Choroid plexus epithelial cell (primary cell): Measurements from ENCODE around the gene IQCK.

ENCODE experiments used
- DNase-seq: peaks from one replicate; pipeline ENCODE4 v3.0.0-alpha.2; 2010; ENCODE audit warnings: low read depth
- H3K4me3 ChIP-seq: 2 replicates; pipeline ENCODE4 v1.5.1; 2011; ENCODE audit warnings: low read depth, mild to moderate bottlenecking, control low read depth, low read length, moderate library complexity
- TF ChIP-seq, protein P1 (sequence below): conservative IDR thresholded peaks from 2 replicates; pipeline ENCODE4 v1.5.1; 2011; ENCODE audit warnings: low read depth, mild to moderate bottlenecking, control low read depth, inconsistent platforms, low read length, moderate library complexity

Gene IQCK

DNA sequence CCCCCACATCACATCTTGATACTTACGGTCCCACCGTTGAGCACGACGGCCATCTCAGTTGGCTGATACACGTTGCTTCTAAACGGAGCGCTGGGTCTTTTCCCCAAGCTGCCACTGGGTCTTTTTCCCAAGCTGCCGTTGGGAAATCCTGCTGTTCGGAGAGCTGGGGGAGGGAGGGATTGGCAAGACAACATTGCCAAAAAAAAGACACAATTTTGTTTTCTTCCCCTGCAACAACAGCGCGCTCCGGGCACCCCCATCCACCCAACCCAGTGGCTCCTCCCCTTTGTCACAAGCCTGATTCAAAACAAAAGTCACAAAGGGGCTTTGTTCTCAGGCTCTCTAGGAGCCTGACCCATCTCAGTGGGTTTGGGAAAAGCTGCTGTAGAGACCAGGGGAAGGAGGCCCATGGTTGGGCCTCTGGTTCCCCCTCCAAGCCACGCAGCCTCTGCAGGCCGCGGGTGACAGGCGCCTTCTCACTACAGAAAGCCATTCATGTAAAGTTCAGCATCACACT lies 143.8 kb downstream of the IQCK start:
- DNase-seq = no peak
- TF ChIP-seq, protein P1, sequence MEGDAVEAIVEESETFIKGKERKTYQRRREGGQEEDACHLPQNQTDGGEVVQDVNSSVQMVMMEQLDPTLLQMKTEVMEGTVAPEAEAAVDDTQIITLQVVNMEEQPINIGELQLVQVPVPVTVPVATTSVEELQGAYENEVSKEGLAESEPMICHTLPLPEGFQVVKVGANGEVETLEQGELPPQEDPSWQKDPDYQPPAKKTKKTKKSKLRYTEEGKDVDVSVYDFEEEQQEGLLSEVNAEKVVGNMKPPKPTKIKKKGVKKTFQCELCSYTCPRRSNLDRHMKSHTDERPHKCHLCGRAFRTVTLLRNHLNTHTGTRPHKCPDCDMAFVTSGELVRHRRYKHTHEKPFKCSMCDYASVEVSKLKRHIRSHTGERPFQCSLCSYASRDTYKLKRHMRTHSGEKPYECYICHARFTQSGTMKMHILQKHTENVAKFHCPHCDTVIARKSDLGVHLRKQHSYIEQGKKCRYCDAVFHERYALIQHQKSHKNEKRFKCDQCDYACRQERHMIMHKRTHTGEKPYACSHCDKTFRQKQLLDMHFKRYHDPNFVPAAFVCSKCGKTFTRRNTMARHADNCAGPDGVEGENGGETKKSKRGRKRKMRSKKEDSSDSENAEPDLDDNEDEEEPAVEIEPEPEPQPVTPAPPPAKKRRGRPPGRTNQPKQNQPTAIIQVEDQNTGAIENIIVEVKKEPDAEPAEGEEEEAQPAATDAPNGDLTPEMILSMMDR = no peak
- H3K4me3 ChIP-seq = no peak overlapping the region

DNA sequence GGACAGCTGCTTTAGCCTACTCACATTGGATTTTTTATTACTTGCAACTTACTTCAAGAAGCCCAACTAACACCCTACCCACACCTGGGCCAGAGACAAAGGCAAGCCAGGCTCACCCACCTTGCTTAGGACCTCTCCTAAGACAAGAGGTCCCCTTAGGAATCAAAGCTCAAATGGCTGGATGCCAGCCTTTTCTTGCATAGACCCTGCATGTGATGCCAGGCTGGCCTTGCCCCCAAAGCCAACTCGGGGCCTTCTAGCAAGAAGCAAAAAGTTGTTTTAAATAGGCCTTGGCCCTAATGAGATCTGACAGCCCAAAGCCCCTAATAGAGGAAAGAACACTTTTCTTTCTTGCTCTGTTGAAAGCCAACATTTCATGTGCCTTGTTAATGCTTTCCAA lies 145.9 kb downstream of the IQCK start:
- DNase-seq = no peak
- TF ChIP-seq, protein P1 = no peak
- no peak overlapping the region for H3K4me3 ChIP-seq

DNA sequence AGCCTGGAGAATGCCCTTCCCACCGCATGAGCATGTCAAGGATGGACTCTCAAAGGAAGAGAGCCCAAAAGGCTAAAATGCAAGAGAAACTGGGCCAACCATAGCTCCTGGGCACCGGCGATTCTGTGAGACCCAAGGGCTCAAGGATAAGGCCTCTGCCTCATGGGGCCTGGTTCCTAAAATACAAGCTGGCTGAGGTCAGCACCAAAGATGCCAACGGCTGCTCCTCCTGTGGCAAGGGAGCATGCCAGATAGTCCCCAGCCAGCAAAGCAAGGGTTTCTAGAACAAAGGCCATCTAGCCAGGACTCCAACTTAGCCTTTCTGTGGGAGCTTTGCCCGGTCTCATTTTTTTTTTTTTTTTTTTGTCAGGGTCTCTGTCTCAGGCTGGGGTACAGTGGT lies 146.5 kb downstream of the IQCK start:
- no peak for DNase-seq
- no peak overlapping the region for H3K4me3 ChIP-seq
- TF ChIP-seq, protein P1 = no peak

DNA sequence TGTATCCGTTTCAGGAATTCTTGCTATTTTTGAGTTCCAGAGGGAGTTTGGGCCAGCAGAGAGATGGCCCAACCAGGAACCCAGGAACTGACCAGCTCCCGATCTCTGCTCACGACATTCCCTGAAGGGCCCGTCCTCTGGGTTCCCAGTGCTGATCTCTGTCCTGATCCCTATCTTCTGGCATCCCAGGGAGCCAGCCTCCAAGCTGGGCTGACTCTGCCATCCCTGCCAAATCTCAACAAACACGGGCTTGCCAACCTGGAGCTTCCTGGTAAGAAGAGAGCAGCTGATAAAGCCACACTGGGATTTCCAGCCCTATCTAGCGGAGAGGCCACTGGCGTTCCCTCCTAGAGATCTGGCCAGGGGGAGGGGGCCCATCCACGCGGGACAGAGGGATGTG lies 150.3 kb downstream of the IQCK start:
- no peak for DNase-seq
- H3K4me3 ChIP-seq = no peak overlapping the region
- TF ChIP-seq, protein P1 = no peak

DNA sequence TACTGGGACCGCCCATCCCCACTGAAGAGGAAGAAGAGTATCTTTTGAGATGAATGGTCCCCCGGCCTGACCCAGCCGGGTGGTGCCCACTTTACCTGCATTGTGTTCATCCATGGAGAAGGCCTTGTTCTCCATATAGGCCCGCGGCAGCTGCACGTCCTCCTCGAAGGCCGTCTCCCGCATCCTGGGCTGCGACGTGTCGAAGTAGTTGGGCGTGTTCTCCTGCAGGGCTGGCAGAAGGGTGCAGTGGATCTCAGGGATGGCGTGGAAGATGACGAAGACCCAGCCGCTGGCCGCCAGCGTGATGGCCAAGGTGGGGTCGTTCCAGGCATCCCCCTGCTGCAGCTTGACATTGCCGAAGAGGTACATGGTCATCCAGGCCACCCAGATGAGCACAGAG lies 153.7 kb downstream of the IQCK start:
- TF ChIP-seq, protein P1 = no peak
- no peak overlapping the region for H3K4me3 ChIP-seq

DNA sequence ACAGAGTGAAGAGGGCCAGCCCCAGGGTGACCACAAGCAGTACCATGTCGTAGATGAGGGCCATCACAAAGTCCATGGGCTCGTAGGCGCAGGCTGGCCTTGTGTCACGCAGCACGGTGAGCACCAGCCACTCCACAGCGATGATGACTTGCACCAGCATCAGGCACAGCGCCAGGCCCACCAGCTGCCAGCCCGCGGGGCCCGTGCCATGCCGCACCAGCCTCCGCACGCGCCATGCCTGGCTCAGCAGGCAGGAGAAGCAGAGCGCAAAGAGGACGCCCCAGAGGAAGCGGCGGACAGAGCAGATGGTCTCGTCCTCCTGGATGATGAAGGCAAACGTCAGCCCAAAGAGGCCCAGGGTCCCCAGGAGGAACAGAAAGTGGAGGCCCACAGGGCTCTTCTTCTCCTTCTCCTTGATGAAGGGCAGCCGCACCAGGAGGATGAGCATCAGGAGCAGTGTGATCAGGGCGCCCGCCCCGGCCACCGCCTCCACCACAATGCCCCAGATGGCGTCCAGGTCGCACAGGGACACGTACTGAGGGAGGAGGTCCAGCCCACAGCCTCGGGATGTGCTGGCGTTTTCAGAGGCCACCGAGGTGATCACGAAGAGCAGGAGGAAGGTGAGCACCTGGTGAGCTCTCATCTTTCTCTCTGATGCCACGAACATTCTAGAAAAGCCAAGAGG lies 154.2 kb downstream of the IQCK start:
- DNase-seq = no peak
- TF ChIP-seq, protein P1 = no peak
- H3K4me3 ChIP-seq = no peak overlapping the region

More for the DNA sequence above, 153.7 kb downstream of the IQCK start:
- no peak for DNase-seq

DNA sequence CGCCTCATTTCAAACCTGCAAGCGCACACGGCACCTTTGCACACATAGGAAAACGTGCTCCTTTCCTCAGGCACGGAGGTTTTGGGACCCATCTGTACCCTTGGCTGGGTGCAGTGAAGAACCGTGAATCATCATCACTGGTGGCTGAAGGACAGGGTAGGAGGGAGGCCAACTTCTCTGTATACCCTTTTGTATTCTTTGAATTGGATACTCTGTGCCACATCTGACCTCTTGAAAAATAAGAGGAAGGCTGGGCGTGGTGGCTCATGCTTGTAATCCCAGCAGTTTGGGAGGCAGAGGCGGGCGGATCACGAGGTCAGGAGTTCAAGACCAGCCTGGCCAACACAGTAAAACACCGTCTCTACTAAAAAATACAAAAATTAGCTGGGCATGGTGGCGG lies 154.9 kb downstream of the IQCK start:
- no peak overlapping the region for H3K4me3 ChIP-seq
- no peak for DNase-seq
- TF ChIP-seq, protein P1 = no peak
